WTC11 (cell line): ENCODE results near the gene DCD. TPM values are rescaled to one million over a fixed set of nuclear protein-coding genes. Genes with fewer than 3 reads are reported as not detected.

ENCODE experiments used
- ATAC-seq: fragments of 200-7000 bp; cut with Tn5 transposase; 2 replicates; pipeline ENCODE4 v1.10.0; 2021; ENCODE audit warnings: mild to moderate bottlenecking, moderate library complexity
- CTCF ChIA-PET: fragments of 300-600 bp; sonication (Branson Sonifier 250); formaldehyde crosslinking; loops from one replicate; lab custom pipeline; 2021; ENCODE audit warnings: antibody characterized with exemption; lab: Charles Lee
- POLR2A ChIA-PET: fragments of 350-600 bp; sonication (Branson Sonifier 250); formaldehyde crosslinking; loops from one replicate; lab custom pipeline; 2021; ENCODE audit warnings: antibody characterized with exemption; lab: Charles Lee
- DNase-seq: peaks from one replicate; pipeline ENCODE4 v3.0.0; 2021; ENCODE audit warnings: low spot score
- H3K27ac Mint-ChIP-seq: 2 replicates; pipeline ENCODE4 v1.8.0; 2021; ENCODE audit warnings: mixed read lengths
- H3K27me3 Mint-ChIP-seq: 2 replicates; pipeline ENCODE4 v1.8.0; 2021; ENCODE audit warnings: low read depth, mild to moderate bottlenecking, moderate library complexity, mixed read lengths
- H3K36me3 Mint-ChIP-seq: 2 replicates; pipeline ENCODE4 v1.8.0; 2021; ENCODE audit warnings: mixed read lengths
- H3K4me1 Mint-ChIP-seq: 2 replicates; pipeline ENCODE4 v1.8.0; 2022; ENCODE audit warnings: mixed read lengths
- H3K4me3 Mint-ChIP-seq: 2 replicates; pipeline ENCODE4 v1.8.0; 2021; ENCODE audit warnings: mild to moderate bottlenecking, moderate library complexity, mixed read lengths
- H3K9me3 Mint-ChIP-seq: 2 replicates; pipeline ENCODE4 v1.8.0; 2021; ENCODE audit warnings: mixed read lengths
- CBFB ChIP-seq: sonication (generic); formaldehyde crosslinking; IDR thresholded peaks from 2 replicates; pipeline ENCODE4 v1.8.1; 2022; ENCODE audit warnings: mild to moderate bottlenecking, low read depth, missing genetic modification reagents
- EMX1 ChIP-seq: fragments of 250-450 bp; sonication (Bioruptor Pico); IDR thresholded peaks from 2 replicates; pipeline ENCODE4 v1.8.0; 2021; ENCODE audit warnings: mild to moderate bottlenecking
- FOXJ3 ChIP-seq: sonication (generic); formaldehyde crosslinking; IDR thresholded peaks from 2 replicates; pipeline ENCODE4 v1.9.0; 2021; ENCODE audit warnings: missing genetic modification reagents, mild to moderate bottlenecking, borderline replicate concordance
- JUN ChIP-seq: sonication (generic); formaldehyde crosslinking; IDR thresholded peaks from 2 replicates; pipeline ENCODE4 v1.8.0; 2023; ENCODE audit warnings: mild to moderate bottlenecking, missing genetic modification reagents
- MXD4 ChIP-seq: fragments of 250-450 bp; sonication (Bioruptor Pico); IDR thresholded peaks from 2 replicates; pipeline ENCODE4 v1.8.0; 2021; ENCODE audit warnings: mild to moderate bottlenecking, moderate library complexity, borderline replicate concordance
- MYBL2 ChIP-seq: sonication (generic); formaldehyde crosslinking; IDR thresholded peaks from 2 replicates; pipeline ENCODE4 v1.8.1; 2023; ENCODE audit warnings: mild to moderate bottlenecking, moderate library complexity, missing genetic modification reagents
- NFYB ChIP-seq: sonication (generic); formaldehyde crosslinking; conservative IDR thresholded peaks from 2 replicates; pipeline ENCODE4 v1.8.0; 2022; ENCODE audit warnings: low read depth, missing genetic modification reagents
- NR2C2 ChIP-seq: sonication (generic); formaldehyde crosslinking; IDR thresholded peaks from 2 replicates; pipeline ENCODE4 v1.8.0; 2022; ENCODE audit warnings: mild to moderate bottlenecking, missing genetic modification reagents
- OVOL2 ChIP-seq: fragments of 250-450 bp; sonication (Bioruptor Pico); IDR thresholded peaks from 2 replicates; pipeline ENCODE4 v1.9.0; 2021; ENCODE audit warnings: mild to moderate bottlenecking, borderline replicate concordance
- PRRX2 ChIP-seq: fragments of 250-450 bp; sonication (Bioruptor Pico); IDR thresholded peaks from 2 replicates; pipeline ENCODE4 v1.8.0; 2021; ENCODE audit warnings: mild to moderate bottlenecking
- SMAD4 ChIP-seq: sonication (generic); formaldehyde crosslinking; IDR thresholded peaks from 2 replicates; pipeline ENCODE4 v1.8.0; 2022; ENCODE audit warnings: mild to moderate bottlenecking, missing genetic modification reagents
- SOX15 ChIP-seq: fragments of 250-450 bp; sonication (Bioruptor Pico); IDR thresholded peaks from 2 replicates; pipeline ENCODE4 v1.9.0; 2021; ENCODE audit warnings: mild to moderate bottlenecking
- TEAD1 ChIP-seq: sonication (generic); formaldehyde crosslinking; IDR thresholded peaks from 2 replicates; pipeline ENCODE4 v1.8.0; 2022; ENCODE audit warnings: mild to moderate bottlenecking, missing genetic modification reagents
- TEAD4 ChIP-seq: sonication (generic); formaldehyde crosslinking; IDR thresholded peaks from 2 replicates; pipeline ENCODE4 v1.8.0; 2022; ENCODE audit warnings: mild to moderate bottlenecking, missing genetic modification reagents
- ZNF232 ChIP-seq: sonication (generic); formaldehyde crosslinking; IDR thresholded peaks from 2 replicates; pipeline ENCODE4 v1.8.0; 2022; ENCODE audit warnings: mild to moderate bottlenecking, missing genetic modification reagents
- ZNF396 ChIP-seq: fragments of 250-450 bp; sonication (Bioruptor Pico); IDR thresholded peaks from 2 replicates; pipeline ENCODE4 v1.8.0; 2021; ENCODE audit warnings: mild to moderate bottlenecking, moderate library complexity, borderline replicate concordance
- ZNF671 ChIP-seq: fragments of 250-450 bp; sonication (Bioruptor Pico); IDR thresholded peaks from 2 replicates; pipeline ENCODE4 v1.8.0; 2021; ENCODE audit warnings: mild to moderate bottlenecking
- total RNA-seq: library from RNA; stranded (reverse); gene quantifications from 3 replicates; pipeline ENCODE4 v1.2.3, GENCODE V29; 2021
- TF ChIP-seq, protein P1 (sequence below): sonication (generic); formaldehyde crosslinking; IDR thresholded peaks from 2 replicates; pipeline ENCODE4 v1.8.1; 2022; ENCODE audit warnings: missing genetic modification reagents, borderline replicate concordance
- TF ChIP-seq, protein P2 (sequence below): sonication (generic); formaldehyde crosslinking; IDR thresholded peaks from 2 replicates; pipeline ENCODE4 v1.8.0; 2023; ENCODE audit warnings: missing genetic modification reagents
- TF ChIP-seq, protein P3 (sequence below): fragments of 250-450 bp; sonication (Bioruptor Pico); IDR thresholded peaks from 2 replicates; pipeline ENCODE4 v1.9.0; 2021; ENCODE audit warnings: moderate library complexity, mild to moderate bottlenecking, inconsistent platforms, borderline replicate concordance
- TF ChIP-seq, protein P4 (sequence below): sonication (generic); formaldehyde crosslinking; IDR thresholded peaks from 2 replicates; pipeline ENCODE4 v1.8.1; 2022; ENCODE audit warnings: low read depth, missing genetic modification reagents, borderline replicate concordance
- TF ChIP-seq, protein P5 (sequence below): sonication (generic); formaldehyde crosslinking; IDR thresholded peaks from 2 replicates; pipeline ENCODE4 v1.8.1; 2023; ENCODE audit warnings: mild to moderate bottlenecking, missing genetic modification reagents
- TF ChIP-seq, protein P6 (sequence below): fragments of 250-450 bp; sonication (Bioruptor Pico); conservative IDR thresholded peaks from 2 replicates; pipeline ENCODE4 v1.9.0; 2021; ENCODE audit warnings: mild to moderate bottlenecking
- TF ChIP-seq, protein P7 (sequence below): fragments of 250-450 bp; sonication (Bioruptor Pico); IDR thresholded peaks from 2 replicates; pipeline ENCODE4 v1.9.0; 2021; ENCODE audit warnings: mild to moderate bottlenecking
- TF ChIP-seq, protein P8 (sequence below): sonication (generic); formaldehyde crosslinking; IDR thresholded peaks from 2 replicates; pipeline ENCODE4 v1.8.1; 2023; ENCODE audit warnings: mild to moderate bottlenecking, moderate library complexity, missing genetic modification reagents

Gene DCD
- total RNA-seq, 1 experiment from 2014 or later = not detected

DNA sequence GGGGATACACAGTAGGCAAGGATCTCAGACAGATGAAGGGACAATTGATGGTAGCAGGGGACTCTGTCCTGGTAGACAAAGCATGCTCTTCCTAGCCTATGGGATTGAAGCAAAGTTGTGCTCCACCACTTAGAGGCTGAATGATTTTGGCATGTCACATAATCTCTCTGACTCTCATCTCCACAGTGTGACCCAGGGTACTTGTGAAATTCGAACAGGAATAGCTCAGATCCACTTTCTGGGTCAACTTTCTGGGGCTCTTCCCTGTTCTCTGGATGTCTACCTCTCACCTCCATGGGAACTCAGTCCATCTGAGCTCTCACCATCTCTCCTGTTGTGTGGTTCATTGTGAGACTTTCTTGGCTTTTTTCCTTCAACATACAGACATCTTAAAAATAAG is 1.7 kb upstream of the DCD start (continued):
- TF ChIP-seq ZNF396 (CRISPR knock-in tag) = no peak
- TF ChIP-seq, protein P1, sequence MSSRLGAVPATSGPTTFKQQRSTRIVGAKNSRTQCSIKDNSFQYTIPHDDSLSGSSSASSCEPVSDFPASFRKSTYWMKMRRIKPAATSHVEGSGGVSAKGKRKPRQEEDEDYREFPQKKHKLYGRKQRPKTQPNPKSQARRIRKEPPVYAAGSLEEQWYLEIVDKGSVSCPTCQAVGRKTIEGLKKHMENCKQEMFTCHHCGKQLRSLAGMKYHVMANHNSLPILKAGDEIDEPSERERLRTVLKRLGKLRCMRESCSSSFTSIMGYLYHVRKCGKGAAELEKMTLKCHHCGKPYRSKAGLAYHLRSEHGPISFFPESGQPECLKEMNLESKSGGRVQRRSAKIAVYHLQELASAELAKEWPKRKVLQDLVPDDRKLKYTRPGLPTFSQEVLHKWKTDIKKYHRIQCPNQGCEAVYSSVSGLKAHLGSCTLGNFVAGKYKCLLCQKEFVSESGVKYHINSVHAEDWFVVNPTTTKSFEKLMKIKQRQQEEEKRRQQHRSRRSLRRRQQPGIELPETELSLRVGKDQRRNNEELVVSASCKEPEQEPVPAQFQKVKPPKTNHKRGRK (CRISPR knock-in tag) = no peak
- TF ChIP-seq, protein P2, sequence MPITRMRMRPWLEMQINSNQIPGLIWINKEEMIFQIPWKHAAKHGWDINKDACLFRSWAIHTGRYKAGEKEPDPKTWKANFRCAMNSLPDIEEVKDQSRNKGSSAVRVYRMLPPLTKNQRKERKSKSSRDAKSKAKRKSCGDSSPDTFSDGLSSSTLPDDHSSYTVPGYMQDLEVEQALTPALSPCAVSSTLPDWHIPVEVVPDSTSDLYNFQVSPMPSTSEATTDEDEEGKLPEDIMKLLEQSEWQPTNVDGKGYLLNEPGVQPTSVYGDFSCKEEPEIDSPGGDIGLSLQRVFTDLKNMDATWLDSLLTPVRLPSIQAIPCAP = no peak
- TF ChIP-seq JUN (CRISPR knock-in tag) = no peak
- TF ChIP-seq, protein P3, sequence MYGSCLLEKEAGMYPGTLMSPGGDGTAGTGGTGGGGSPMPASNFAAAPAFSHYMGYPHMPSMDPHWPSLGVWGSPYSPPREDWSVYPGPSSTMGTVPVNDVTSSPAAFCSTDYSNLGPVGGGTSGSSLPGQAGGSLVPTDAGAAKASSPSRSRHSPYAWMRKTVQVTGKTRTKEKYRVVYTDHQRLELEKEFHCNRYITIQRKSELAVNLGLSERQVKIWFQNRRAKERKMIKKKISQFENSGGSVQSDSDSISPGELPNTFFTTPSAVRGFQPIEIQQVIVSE (CRISPR knock-in tag) = no peak
- TF ChIP-seq PRRX2 = no peak
- TF ChIP-seq, protein P4, sequence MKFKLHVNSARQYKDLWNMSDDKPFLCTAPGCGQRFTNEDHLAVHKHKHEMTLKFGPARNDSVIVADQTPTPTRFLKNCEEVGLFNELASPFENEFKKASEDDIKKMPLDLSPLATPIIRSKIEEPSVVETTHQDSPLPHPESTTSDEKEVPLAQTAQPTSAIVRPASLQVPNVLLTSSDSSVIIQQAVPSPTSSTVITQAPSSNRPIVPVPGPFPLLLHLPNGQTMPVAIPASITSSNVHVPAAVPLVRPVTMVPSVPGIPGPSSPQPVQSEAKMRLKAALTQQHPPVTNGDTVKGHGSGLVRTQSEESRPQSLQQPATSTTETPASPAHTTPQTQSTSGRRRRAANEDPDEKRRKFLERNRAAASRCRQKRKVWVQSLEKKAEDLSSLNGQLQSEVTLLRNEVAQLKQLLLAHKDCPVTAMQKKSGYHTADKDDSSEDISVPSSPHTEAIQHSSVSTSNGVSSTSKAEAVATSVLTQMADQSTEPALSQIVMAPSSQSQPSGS = no peak
- no peak for TF ChIP-seq FOXJ3 (CRISPR knock-in tag)

DNA sequence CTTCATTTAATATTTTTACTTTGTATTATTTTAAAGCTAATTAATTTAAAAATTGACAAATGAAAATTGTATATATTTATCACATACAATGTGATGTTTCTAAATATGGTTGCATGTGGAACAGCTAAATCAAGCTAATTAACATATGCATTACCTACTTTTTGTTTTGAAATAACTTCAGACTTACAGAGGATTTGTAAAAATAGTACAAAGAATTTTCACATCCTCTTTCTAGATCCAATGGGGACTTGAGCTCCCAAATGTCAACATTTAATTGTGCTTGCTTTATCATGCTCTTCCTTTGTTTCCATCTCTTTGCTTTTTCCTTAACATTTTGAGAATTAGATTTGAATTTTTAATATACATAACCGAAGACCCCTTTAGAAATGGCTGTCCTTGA is 6.6 kb downstream of the DCD start:
- Mint-ChIP-seq H3K9me3 (peaks cover 7% of the 10 kb centered on the region; the same call in 1 of the 2 replicates), H3K36me3 (no peaks in the 10 kb centered on the region), H3K27ac (no peak overlapping the region), H3K4me3 (no peak overlapping the region), H3K27me3 (peaks cover 29% of the 10 kb centered on the region), H3K4me1 (peaks cover 4% of the 10 kb centered on the region)
- DNase-seq (no peak), ATAC-seq (no peak)
- ChIA-PET POLR2A (no interaction called here), CTCF (interaction anchor here (1.0 to 2.2 kb wide), 5 partner anchors 17 to 62 kb away, joined by 3 to 8 read pairs (median 4); no protein-coding TSS in a partner anchor)
- no peak for TF ChIP-seq ZNF232 (CRISPR knock-in tag)
- no peak for TF ChIP-seq EMX1 (CRISPR knock-in tag)
- no peak for TF ChIP-seq SMAD4
- no peak for TF ChIP-seq OVOL2 (CRISPR knock-in tag)
- TF ChIP-seq, protein P5, sequence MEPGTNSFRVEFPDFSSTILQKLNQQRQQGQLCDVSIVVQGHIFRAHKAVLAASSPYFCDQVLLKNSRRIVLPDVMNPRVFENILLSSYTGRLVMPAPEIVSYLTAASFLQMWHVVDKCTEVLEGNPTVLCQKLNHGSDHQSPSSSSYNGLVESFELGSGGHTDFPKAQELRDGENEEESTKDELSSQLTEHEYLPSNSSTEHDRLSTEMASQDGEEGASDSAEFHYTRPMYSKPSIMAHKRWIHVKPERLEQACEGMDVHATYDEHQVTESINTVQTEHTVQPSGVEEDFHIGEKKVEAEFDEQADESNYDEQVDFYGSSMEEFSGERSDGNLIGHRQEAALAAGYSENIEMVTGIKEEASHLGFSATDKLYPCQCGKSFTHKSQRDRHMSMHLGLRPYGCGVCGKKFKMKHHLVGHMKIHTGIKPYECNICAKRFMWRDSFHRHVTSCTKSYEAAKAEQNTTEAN (CRISPR knock-in tag) = no peak
- TF ChIP-seq, protein P6, sequence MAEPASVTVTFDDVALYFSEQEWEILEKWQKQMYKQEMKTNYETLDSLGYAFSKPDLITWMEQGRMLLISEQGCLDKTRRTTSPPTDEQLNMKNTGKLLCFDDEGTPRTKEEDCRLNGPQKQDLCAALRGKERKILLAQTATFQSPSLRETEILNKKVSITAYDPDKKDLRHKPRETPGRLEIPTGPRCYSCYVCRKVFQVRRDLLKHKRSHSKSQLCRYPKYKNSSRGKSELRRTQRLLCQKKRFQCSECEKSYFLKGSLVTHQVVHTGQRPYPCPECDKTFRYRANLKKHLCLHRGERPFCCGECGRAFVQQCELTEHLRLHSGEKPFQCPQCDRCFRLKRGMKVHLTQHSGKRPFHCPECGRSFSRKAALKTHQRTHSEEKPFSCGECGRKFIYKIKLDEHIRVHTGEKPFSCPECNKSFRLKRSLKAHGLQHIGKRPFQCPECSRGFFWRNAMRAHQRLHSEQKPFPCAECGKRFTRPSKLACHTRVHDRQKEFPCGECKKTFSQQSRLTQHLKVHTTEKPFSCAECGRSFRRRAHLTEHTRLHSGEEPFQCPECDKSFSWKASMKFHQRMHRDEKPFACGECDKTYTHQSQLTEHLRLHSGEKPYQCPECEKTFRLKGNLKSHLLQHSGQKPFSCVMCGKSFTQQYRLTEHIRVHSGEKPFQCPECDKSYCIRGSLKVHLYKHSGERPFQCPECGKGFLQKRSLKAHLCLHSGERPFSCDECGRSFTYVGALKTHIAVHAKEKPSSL (CRISPR knock-in tag) = no peak
- no peak for TF ChIP-seq NFYB (CRISPR knock-in tag)
- no peak for TF ChIP-seq TEAD4
- TF ChIP-seq JUN (CRISPR knock-in tag) = no peak
- TF ChIP-seq CBFB = no peak
- TF ChIP-seq, protein P7, sequence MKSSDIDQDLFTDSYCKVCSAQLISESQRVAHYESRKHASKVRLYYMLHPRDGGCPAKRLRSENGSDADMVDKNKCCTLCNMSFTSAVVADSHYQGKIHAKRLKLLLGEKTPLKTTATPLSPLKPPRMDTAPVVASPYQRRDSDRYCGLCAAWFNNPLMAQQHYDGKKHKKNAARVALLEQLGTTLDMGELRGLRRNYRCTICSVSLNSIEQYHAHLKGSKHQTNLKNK (CRISPR knock-in tag) = no peak
- no peak for TF ChIP-seq FOXJ3 (CRISPR knock-in tag)
- TF ChIP-seq, protein P8, sequence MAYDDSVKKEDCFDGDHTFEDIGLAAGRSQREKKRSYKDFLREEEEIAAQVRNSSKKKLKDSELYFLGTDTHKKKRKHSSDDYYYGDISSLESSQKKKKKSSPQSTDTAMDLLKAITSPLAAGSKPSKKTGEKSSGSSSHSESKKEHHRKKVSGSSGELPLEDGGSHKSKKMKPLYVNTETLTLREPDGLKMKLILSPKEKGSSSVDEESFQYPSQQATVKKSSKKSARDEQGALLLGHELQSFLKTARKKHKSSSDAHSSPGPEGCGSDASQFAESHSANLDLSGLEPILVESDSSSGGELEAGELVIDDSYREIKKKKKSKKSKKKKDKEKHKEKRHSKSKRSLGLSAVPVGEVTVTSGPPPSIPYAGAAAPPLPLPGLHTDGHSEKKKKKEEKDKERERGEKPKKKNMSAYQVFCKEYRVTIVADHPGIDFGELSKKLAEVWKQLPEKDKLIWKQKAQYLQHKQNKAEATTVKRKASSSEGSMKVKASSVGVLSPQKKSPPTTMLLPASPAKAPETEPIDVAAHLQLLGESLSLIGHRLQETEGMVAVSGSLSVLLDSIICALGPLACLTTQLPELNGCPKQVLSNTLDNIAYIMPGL (CRISPR knock-in tag) = no peak
- TF ChIP-seq ZNF671 (CRISPR knock-in tag) = no peak
- TF ChIP-seq TEAD1 (CRISPR knock-in tag) = no peak
- no peak for TF ChIP-seq SOX15 (CRISPR knock-in tag)
- no peak for TF ChIP-seq NR2C2
- TF ChIP-seq MYBL2 (CRISPR knock-in tag) = no peak
- no peak for TF ChIP-seq MXD4 (CRISPR knock-in tag)
